HL-60 (cell line): ENCODE results near the gene OR10H4.

Experiments
- POLR2AphosphoS5 ChIP-seq: IDR thresholded peaks from 2 replicates; pipeline ENCODE4 v1.6.1; 2012; ENCODE audit warnings: low read depth
- TF ChIP-seq, protein P1 (sequence below): IDR thresholded peaks from one replicate; pipeline ENCODE4 v1.5.1; 2011; ENCODE audit warnings: low read length, control low read depth, inconsistent platforms; ENCODE audit not compliant: insufficient read depth

DNA sequence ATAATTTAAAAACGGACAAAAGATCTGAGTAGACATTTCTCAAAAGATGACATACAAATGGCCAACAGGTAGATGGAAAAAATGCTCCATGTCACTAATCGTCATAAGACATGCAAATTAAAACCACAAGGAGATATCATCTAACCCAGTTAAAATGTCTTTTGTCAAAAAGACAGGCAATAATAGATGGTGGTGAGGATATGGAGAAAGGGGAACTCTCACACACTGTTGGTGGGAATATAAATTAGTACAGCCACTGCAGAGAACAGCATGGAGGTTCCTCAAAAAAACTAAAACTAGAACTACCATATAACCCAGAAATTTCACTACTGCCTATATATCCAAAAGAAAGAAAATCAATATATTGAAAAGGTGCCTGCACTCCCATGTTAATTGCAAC, 37.9 kb downstream of the OR10H4 start:
- no peak for TF ChIP-seq POLR2AphosphoS5
- TF ChIP-seq, protein P1, sequence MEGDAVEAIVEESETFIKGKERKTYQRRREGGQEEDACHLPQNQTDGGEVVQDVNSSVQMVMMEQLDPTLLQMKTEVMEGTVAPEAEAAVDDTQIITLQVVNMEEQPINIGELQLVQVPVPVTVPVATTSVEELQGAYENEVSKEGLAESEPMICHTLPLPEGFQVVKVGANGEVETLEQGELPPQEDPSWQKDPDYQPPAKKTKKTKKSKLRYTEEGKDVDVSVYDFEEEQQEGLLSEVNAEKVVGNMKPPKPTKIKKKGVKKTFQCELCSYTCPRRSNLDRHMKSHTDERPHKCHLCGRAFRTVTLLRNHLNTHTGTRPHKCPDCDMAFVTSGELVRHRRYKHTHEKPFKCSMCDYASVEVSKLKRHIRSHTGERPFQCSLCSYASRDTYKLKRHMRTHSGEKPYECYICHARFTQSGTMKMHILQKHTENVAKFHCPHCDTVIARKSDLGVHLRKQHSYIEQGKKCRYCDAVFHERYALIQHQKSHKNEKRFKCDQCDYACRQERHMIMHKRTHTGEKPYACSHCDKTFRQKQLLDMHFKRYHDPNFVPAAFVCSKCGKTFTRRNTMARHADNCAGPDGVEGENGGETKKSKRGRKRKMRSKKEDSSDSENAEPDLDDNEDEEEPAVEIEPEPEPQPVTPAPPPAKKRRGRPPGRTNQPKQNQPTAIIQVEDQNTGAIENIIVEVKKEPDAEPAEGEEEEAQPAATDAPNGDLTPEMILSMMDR = no peak
